ENCODE measurements around the gene ARHGAP8.
"Not testable (repeated sequence)": the region's sequence is repeated elsewhere in the genome, so short reads cannot be mapped to it uniquely, and the experiment has no call there.

ARHGAP8 gene

DNA sequence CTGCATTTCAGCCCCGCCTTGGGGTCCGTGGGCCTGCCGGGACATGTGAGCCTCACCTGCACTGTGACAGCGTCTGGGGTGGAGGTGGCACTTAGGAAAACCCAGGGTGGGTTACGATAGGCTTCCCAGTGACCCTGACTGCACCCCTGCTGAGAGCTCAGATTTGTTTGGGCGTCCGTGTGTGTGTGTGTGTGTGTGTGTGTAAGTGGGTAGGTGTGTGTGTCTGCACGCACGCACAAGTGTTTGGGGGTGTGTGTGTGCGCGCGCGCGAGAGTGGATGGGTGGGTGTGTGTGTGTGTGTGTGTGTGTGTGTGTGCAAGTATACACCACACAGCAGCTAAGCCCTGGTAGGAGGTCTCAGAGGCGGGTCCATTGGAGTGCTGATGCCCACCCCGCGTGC, 12.1 kb upstream of the ARHGAP8 start:
- peak overlapping the region; percentile 33 for H3K27ac Mint-ChIP-seq

GRCh38 chr22:44741929-44742328, 10.4 kb upstream of the ARHGAP8 start:
- CTCF ChIA-PET, result no interaction called here
- H3K4me3 Mint-ChIP-seq, result no peak overlapping the region
- H3K27me3 Mint-ChIP-seq, result peaks cover 22% of the 10 kb centered on the region
- no peaks in the 10 kb centered on the region for H3K9me3 Mint-ChIP-seq
- H3K27ac Mint-ChIP-seq, result no peak overlapping the region
- no peak for DNase-seq
- no peaks in the 10 kb centered on the region for H3K4me1 Mint-ChIP-seq
- H3K36me3 Mint-ChIP-seq, result no peaks in the 10 kb centered on the region

More for the DNA sequence above, 12.1 kb upstream of the ARHGAP8 start:
- peaks cover 13% of the 10 kb centered on the region for H3K27me3 Mint-ChIP-seq
- no peak overlapping the region for H3K4me3 Mint-ChIP-seq
- no peaks in the 10 kb centered on the region for H3K36me3 Mint-ChIP-seq
- no peaks in the 10 kb centered on the region for H3K4me1 Mint-ChIP-seq
- no peak for DNase-seq
- CTCF ChIA-PET, result interaction anchor here (1.3 kb wide), 1 partner anchor 44 kb away, joined by 3 read pairs; no protein-coding TSS in a partner anchor
- no peaks in the 10 kb centered on the region for H3K9me3 Mint-ChIP-seq

- Mint-ChIP-seq H3K27ac (no peak overlapping the region), H3K27me3 (peaks cover 22% of the 10 kb centered on the region), H3K9me3 (no peaks in the 10 kb centered on the region), H3K36me3 (no peaks in the 10 kb centered on the region), H3K4me1 (no peaks in the 10 kb centered on the region), H3K4me3 (no peak overlapping the region)
- CTCF ChIA-PET, result no interaction called here
- DNase-seq, result no peak
These were observed 9.1 kb upstream of the ARHGAP8 start for GRCh38 chr22:44743247-44743646.

DNA sequence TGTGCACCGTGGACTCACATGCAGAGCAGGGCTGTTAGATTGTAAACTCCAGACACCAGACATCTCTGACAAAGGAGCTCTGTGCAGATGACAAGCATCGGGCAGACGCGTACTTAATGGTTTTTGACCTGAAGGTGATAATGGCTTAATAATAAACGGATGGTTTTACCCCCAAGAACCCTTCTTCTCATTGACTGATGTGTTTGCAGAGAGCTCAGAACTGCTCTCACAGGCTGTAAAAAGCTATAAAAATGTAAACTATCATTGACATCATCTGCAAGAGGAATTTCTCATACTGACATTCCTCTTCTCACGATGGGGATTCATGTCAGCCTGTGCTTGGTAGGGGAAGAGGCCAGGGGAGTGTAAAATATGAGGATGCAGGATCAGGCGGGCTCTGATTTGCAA, 8.6 kb upstream of the ARHGAP8 start:
- CTCF ChIA-PET, result no interaction called here
- Mint-ChIP-seq H3K27ac (no peak overlapping the region), H3K36me3 (no peaks in the 10 kb centered on the region), H3K27me3 (peaks cover 22% of the 10 kb centered on the region), H3K9me3 (no peaks in the 10 kb centered on the region), H3K4me1 (no peaks in the 10 kb centered on the region), H3K4me3 (no peak overlapping the region)
- no peak for DNase-seq

GRCh38 chr22:44745853-44746789, 6.3 kb upstream of the ARHGAP8 start:
- H3K27ac Mint-ChIP-seq, result no peak overlapping the region
- no peaks in the 10 kb centered on the region for H3K4me1 Mint-ChIP-seq
- no peak overlapping the region for H3K4me3 Mint-ChIP-seq
- H3K36me3 Mint-ChIP-seq, result no peaks in the 10 kb centered on the region
- no peak for DNase-seq
- H3K27me3 Mint-ChIP-seq, result peaks cover 35% of the 10 kb centered on the region
- CTCF ChIA-PET, result no interaction called here
- no peaks in the 10 kb centered on the region for H3K9me3 Mint-ChIP-seq

DNA sequence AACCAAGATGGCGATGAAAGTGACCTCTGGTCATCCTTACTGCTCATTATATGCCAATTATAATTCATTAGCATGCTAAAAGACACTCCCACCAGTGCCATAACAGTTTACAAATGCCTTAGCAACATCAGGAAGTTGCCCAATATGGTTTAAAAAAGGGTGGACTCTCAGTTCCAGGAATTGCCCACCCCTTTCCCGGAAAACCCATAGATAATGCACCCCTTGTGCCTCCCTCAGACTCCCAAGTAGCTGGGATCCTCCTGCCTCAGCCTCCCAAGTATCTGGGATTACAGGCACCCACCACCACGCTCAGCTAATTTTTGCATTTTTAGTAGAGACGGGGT, 4.6 kb upstream of the ARHGAP8 start:
- H3K27me3 Mint-ChIP-seq, result peaks cover 50% of the 10 kb centered on the region
- CTCF ChIA-PET, DNase-seq, H3K4me1 Mint-ChIP-seq, H3K9me3 Mint-ChIP-seq, H3K4me3 Mint-ChIP-seq, H3K36me3 Mint-ChIP-seq, H3K27ac Mint-ChIP-seq: not testable (repeated sequence)

DNA sequence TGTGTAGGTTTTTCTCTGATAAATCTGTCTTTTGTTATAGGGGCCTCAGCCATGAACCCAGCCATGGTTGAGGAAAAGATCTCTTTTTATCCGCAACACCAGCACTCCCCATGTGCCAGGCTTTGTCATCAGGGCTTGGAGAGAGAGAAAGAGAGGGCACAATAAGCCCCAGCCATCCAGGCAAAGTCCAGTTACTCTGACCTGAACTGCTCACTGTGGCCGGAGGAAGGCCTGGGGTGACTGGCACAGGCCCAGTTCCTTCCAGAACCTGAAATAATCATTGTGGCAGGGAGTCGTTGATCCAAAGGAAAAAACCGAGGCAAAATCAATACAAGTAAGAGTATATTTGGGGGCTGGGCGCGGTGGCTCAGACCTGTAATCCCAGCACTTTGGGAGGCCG, 3.9 kb upstream of the ARHGAP8 start:
- Mint-ChIP-seq H3K27ac (no peak overlapping the region), H3K36me3 (no peaks in the 10 kb centered on the region), H3K4me3 (no peak overlapping the region), H3K27me3 (peaks cover 51% of the 10 kb centered on the region), H3K9me3 (no peaks in the 10 kb centered on the region), H3K4me1 (peaks cover 5% of the 10 kb centered on the region)
- DNase-seq, result no peak
- CTCF ChIA-PET, result no interaction called here

- Mint-ChIP-seq H3K4me1 (peaks cover 5% of the 10 kb centered on the region), H3K27ac (no peak overlapping the region), H3K4me3 (no peak overlapping the region), H3K27me3 (peaks cover 62% of the 10 kb centered on the region), H3K36me3 (no peaks in the 10 kb centered on the region), H3K9me3 (no peaks in the 10 kb centered on the region)
- CTCF ChIA-PET, result no interaction called here
- DNase-seq, result no peak
These were observed 1.9 kb upstream of the ARHGAP8 start for GRCh38 chr22:44750481-44750880.

DNA sequence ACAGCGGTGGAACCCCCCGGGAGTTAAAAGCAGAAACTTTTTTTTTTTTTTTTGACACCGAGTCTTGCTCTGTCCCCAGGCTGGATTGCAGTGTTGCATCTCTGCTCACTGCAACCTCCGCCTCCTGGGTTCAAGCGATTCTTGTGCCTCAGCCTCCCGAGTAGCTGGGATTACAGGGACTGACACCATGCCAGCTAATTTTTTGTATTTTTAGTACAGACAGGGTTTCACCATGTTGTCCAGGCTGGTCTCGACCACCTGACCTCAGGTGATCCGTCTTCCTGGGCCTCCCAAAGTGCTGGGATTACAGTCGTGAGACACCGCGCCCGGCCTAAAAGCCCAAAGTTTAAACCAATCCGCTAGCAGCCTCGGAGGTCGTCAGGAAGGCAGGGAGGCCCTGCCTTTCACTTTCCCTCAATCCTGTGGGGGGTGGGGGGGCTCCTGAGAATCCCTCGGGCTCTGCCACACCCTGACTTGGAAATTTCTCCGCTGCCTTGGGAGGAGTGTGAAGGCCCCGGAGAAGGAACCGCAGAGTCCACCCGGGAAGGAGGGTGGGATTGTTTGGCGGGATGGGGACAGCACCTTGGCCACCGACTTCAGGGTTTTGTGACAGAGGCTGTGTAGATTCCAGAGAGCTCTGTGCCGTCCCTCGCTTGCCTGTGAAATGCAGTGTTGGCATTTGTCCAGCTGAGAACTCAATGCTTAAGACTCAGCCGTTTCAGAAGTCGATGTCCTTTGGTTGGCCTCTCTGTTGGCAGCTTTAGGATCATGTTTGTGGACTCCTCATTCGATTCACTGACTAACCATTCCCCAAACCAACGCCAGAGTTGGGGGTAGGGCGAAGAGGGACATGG, 1.0 kb downstream of the ARHGAP8 start:
- Mint-ChIP-seq H3K27ac (no peak overlapping the region), H3K4me3 (no peak overlapping the region), H3K4me1 (peaks cover 5% of the 10 kb centered on the region), H3K36me3 (no peaks in the 10 kb centered on the region), H3K27me3 (peaks cover 70% of the 10 kb centered on the region), H3K9me3 (no peaks in the 10 kb centered on the region)
- DNase-seq, result no peak
- CTCF ChIA-PET, result interaction anchor here (0.7 kb wide), 1 partner anchor 50 kb away, joined by 3 read pairs; no protein-coding TSS in a partner anchor

- DNase-seq, result no peak
- H3K27me3 Mint-ChIP-seq, result peaks cover 63% of the 10 kb centered on the region
- no peak overlapping the region for H3K4me3 Mint-ChIP-seq
- no peaks in the 10 kb centered on the region for H3K9me3 Mint-ChIP-seq
- H3K4me1 Mint-ChIP-seq, result peaks cover 5% of the 10 kb centered on the region
- no peaks in the 10 kb centered on the region for H3K36me3 Mint-ChIP-seq
- CTCF ChIA-PET, result no interaction called here
- no peak overlapping the region for H3K27ac Mint-ChIP-seq
These were observed 2.6 kb downstream of the ARHGAP8 start for GRCh38 chr22:44754998-44755397.

- Mint-ChIP-seq H3K27me3 (peaks cover 63% of the 10 kb centered on the region), H3K36me3 (no peaks in the 10 kb centered on the region), H3K9me3 (no peaks in the 10 kb centered on the region), H3K4me3 (no peak overlapping the region), H3K27ac (no peak overlapping the region), H3K4me1 (peaks cover 5% of the 10 kb centered on the region)
- no peak for DNase-seq
- CTCF ChIA-PET, result no interaction called here
These were observed 3.0 kb downstream of the ARHGAP8 start for GRCh38 chr22:44755417-44755816.

GRCh38 chr22:44755956-44756361, 3.6 kb downstream of the ARHGAP8 start:
- Mint-ChIP-seq H3K4me3 (no peak overlapping the region), H3K36me3 (no peaks in the 10 kb centered on the region), H3K9me3 (no peaks in the 10 kb centered on the region), H3K27me3 (peaks cover 59% of the 10 kb centered on the region), H3K4me1 (peaks cover 5% of the 10 kb centered on the region), H3K27ac (no peak overlapping the region)
- CTCF ChIA-PET, result no interaction called here
- DNase-seq, result no peak

GRCh38 chr22:44758344-44758973, 6.1 kb downstream of the ARHGAP8 start:
- DNase-seq, result no peak
- CTCF ChIA-PET, result no interaction called here
- H3K9me3 Mint-ChIP-seq, result peaks cover 3% of the 10 kb centered on the region
- H3K27ac Mint-ChIP-seq, result no peak overlapping the region
- H3K27me3 Mint-ChIP-seq, result peaks cover 36% of the 10 kb centered on the region
- H3K4me1 Mint-ChIP-seq, result no peaks in the 10 kb centered on the region
- H3K36me3 Mint-ChIP-seq, result no peaks in the 10 kb centered on the region
- no peak overlapping the region for H3K4me3 Mint-ChIP-seq

DNA sequence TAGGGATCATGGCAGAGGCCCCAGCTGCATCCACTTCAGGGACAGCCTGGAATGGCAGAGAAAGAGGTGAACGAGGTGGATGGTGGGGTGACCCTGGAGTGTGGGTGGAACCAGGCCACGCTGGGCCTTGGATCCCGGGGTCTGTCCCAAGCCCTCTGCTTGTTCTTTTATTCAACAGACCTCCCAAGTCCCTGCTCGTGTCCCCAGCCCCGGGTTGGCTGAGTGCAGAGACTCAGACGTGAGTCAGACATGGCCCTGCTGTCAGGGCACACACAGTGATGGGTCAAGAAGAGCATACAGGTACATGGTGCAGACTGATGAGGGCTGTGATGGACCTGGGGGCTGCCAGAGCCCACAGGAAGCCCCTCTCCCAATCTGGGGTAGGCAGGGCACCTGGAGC, 6.6 kb downstream of the ARHGAP8 start:
- Mint-ChIP-seq H3K27ac (no peak overlapping the region), H3K36me3 (no peaks in the 10 kb centered on the region), H3K4me3 (no peak overlapping the region), H3K4me1 (no peaks in the 10 kb centered on the region), H3K27me3 (peaks cover 31% of the 10 kb centered on the region), H3K9me3 (peaks cover 3% of the 10 kb centered on the region)
- no peak for DNase-seq
- CTCF ChIA-PET, result no interaction called here

Data from activated naive CD4-positive, alpha-beta T cell treated with anti-CD3 and anti-CD28 coated beads, Interleukin-2, amount 10 ng/mL, durations not matched to agents 7 days and 5 days (primary cell).